GM12874 (cell line): ENCODE results near the gene LAMB2.

Experiments used
- TF ChIP-seq, protein P1 (sequence below): IDR thresholded peaks from 2 replicates; pipeline ENCODE4 v1.5.1; 2011; ENCODE audit warnings: low read depth, mild to moderate bottlenecking, control low read depth, low read length, moderate library complexity; ENCODE audit not compliant: insufficient read depth

The LAMB2 gene

DNA sequence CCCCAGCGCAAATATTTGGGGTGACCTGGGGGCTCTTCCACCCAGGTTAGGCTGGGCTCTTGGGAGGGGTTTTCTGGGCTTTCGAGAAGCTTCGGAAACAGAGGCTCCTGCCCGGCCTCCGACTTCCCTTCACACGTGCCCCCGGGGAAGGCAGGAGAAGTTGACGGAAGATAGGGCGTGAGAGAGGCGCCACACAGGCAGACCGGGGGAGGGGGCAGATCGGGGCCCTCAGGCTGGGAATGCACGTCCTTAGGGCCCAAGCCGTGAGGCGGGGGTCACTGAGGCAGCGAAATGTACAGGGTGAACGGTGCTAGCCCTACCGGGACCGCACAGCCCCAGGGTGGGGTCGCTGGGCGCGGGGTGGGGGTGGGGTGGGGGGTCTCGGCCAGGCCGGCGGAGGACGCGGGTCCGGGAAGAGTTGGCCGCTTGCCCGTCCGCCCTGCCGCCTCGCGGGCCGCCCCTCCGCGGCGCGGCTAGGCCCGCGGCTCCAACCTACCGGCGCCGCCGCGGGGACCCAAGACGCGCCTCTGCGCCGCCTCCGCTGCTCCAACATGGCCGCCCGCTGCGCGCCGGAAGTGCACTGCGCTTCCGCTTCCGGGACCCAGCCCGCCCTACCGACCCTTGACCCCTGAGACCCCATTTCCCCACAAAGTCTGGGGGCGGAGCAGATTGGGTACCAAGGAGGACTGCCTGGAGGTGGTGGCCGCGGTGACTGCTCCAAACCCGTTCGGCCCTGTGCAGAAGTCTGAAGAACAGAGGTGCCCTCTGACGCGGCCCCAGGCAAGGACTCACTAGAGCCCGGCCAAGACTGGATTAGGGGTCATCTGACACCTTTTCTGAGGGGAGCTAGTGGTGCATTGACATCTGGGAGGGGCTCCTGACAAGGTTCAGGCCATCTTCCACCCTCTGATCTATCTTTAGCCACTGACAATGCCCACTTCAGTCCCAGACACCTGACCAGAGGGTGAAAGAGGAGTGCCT lies 33.2 kb upstream of the LAMB2 start, which contains the start of gene CCDC71:
CCDC71 (minus strand) TSS at position 561 of the 981 bp plus-strand sequence. CDS start 2,123 bp downstream, outside the sequence.
- TF ChIP-seq, protein P1, sequence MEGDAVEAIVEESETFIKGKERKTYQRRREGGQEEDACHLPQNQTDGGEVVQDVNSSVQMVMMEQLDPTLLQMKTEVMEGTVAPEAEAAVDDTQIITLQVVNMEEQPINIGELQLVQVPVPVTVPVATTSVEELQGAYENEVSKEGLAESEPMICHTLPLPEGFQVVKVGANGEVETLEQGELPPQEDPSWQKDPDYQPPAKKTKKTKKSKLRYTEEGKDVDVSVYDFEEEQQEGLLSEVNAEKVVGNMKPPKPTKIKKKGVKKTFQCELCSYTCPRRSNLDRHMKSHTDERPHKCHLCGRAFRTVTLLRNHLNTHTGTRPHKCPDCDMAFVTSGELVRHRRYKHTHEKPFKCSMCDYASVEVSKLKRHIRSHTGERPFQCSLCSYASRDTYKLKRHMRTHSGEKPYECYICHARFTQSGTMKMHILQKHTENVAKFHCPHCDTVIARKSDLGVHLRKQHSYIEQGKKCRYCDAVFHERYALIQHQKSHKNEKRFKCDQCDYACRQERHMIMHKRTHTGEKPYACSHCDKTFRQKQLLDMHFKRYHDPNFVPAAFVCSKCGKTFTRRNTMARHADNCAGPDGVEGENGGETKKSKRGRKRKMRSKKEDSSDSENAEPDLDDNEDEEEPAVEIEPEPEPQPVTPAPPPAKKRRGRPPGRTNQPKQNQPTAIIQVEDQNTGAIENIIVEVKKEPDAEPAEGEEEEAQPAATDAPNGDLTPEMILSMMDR: no peak

DNA sequence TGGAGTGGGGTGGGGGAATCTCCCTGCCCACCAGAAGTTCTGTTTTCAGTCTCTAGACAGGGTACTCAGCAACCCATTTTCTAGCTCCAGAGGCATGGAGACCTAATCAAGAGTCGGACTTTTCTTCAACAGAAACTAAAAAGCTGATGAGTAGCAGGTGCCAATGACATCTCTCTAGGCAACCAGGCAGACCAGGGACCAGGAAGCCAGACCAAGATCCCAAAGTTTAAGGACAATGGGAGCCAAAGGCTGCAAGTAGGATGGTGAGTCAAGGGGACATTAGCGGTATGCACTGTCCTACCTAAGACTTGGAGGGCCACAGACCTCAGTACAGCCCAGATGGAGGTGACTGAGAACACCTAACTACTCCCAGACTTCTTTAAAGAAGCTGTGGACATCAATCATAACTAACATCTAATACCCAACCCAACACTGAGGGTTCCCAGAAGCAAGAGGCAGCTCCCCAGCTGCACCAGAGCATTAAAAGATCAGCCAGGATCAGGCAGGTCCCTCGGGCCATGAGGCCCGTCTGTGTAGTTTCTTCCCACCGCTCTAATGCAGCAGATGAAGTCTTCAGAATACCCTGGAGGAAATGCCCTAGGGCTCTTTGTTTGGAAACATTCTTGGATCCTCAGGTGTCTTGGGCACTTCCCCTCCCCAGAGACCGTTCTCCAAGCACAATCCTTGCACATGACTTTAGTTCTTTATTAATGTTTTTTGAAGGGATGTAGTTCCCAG lies 32.3 kb upstream of the LAMB2 start:
- TF ChIP-seq, protein P1: no peak

DNA sequence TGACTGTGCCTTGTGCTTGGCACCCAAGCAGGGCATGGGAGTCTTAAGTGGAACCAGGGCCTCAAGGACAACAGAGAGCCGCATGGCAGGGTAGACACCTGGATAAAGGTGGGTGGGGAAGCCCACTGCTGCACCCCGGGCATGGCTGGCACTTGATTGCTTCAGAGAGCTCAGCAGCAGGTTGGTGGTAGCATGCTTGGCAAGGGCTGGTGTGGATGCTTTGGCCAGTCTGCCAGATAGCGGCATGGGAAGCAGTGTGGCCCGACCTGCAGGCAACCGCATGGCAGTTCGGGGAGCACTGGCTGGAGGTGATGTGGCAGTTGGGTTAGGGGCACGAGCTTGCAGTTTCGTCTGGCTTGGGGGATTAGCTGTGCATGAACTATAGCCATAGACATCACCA lies 30.8 kb upstream of the LAMB2 start:
- TF ChIP-seq, protein P1: no peak

DNA sequence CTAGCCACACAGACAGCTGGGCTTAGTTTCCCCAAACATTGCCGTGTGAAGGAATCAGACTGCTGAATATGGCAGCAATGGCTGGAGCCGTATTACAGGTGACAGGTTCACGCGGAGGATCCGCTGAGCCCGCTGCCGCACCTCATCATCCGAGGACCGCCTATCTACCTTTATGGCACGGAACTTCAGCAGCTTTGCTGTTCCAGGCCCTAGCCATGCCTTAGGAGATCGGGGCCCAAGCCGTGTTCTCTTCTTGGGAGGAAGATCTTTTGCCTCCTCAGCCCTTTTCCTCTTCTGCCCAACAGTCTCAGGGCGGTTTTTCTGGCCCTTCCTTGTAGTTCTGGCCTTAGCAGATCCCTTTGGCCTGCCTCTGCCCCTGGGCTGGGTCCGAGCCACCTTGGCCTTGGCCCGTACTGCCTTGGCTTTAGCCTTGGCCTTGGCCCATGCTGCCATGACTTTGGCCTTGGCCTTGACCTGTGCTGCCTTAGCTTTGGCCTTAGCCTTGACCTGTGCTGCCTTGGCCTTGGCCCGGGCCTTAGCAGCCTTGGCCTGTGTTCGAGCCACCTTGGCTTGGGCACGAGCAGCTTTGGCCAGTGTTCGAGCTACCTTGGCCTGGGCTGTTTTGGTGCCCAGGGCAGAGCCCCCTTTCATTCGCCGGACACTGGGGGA lies 30.0 kb upstream of the LAMB2 start:
- TF ChIP-seq, protein P1: no peak

DNA sequence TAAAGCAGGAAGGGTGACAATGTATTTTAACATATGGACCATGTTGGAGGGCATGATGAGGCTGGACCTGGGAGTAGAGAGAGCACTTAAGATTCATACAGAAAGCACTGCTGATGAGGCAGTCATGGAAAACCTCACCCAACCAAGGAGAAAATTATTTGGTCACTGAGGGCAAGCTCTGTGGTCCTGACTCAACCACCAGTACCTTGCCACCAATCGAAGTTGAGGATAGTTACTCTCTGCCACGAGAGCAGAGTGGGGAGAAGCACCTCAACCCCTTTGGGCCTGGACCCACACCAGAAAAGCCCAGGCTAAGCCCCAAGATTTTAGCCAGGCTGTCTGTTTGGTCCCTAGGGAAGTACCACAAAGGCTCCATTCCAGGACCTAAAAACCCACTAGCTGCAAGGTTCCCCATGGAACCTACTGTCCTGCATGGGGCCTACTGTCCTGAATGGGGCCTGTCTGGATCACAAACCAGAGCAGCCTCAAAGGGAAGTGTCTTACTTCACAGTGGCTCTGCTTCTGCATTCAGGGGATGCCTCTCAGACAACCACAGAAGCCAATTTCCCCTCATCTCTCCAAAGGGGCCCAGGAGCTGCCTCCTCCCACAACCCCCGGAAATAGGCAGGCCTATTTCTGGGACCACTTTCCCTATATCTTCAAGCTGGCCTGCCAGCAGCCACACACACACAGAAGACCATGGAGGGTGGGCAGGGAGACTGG lies 29.1 kb upstream of the LAMB2 start:
- TF ChIP-seq, protein P1: no peak

DNA sequence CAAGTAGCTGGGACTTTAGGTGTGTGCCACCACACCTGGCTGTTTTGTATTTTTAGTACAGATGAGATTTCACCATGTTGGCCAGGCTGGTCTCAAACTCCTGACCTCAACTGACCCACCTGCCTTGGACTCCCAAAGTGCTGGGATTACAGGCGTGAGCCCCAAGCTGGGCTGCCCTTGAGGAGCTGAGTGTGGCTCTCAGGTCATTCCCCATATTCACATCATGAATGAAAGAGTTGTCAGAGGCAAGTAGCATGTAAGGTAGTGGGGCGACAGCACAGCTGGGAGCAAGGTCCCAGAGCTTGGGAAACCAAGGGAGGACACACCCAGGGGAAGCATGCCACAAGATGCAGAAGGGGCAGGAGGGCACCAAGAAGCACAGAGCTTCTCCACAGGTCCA lies 28.3 kb upstream of the LAMB2 start:
- TF ChIP-seq, protein P1: no peak
